Measurements from ENCODE around the gene UGT1A7. TPM values are rescaled to one million over a fixed set of nuclear protein-coding genes. Genes with fewer than 3 reads are reported as not detected.

Gene UGT1A7
- total and polyA plus RNA-seq, 2 donors, result 0.08 to 2.5 TPM

- Histone ChIP-seq H3K27ac (ENCODE audit: low read depth) (no peak overlapping the region), H3K36me3 (ENCODE audit: insufficient read depth) (no peaks in the 10 kb centered on the region), H3K4me3 (ENCODE audit: low read depth, low read length) (no peak overlapping the region), H3K4me1 (ENCODE audit: insufficient read depth) (no peaks in the 10 kb centered on the region)
- 92% methylated on average over 4 of the region's 4 CpGs for WGBS
- DNase-seq (ENCODE audit: extremely low spot score), result no peak
Observed at GRCh38 chr2:233668605-233669260, 13.0 kb upstream of the UGT1A7 start.

GRCh38 chr2:233671290-233672161 lies 10.2 kb upstream of the UGT1A7 start, which contains the start of gene UGT1A9:
Gene UGT1A9, plus strand, starts transcription at chr2:233671898. Its CDS starts 37 bp downstream, at chr2:233671935.
- Histone ChIP-seq H3K36me3 (ENCODE audit: insufficient read depth) (no peaks in the 10 kb centered on the region), H3K27ac (ENCODE audit: low read depth) (no peak within 1 kb of the TSS), H3K4me3 (ENCODE audit: low read depth, low read length) (no peak within 1 kb of the TSS), H3K4me1 (ENCODE audit: insufficient read depth) (no peaks in the 10 kb centered on the region)
- WGBS, result 82% methylated on average over 5 of the region's 5 CpGs
- no peak for DNase-seq (ENCODE audit: extremely low spot score)

DNA sequence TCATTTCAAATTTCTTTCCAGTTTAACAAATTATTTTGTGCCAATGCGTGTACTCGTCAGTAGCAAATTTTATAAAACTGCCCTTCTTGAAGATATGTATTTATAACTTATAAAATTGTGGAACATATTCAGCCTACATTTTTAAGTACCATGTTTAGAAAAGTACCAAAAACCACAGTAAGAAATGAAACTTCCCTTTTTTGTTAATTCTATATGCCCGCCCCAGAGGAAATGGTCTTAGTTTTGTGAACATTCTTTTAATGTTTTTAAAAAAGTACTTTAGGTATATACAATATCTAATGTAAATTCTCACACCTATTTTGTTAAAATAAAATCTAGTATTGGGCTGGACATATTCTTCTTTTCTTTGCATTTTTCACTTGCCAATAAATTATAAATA lies 8.8 kb upstream of the UGT1A7 start:
- 89% methylated on average over 3 of the region's 3 CpGs for WGBS
- no peak overlapping the region for H3K27ac ChIP-seq (ENCODE audit: low read depth)
- no peak for DNase-seq (ENCODE audit: extremely low spot score)
- H3K4me3 ChIP-seq (ENCODE audit: low read depth, low read length), result no peak overlapping the region
- no peaks in the 10 kb centered on the region for H3K4me1 ChIP-seq (ENCODE audit: insufficient read depth)
- H3K36me3 ChIP-seq (ENCODE audit: insufficient read depth), result no peaks in the 10 kb centered on the region

GRCh38 chr2:233673896-233674295 lies 7.8 kb upstream of the UGT1A7 start:
- DNase-seq (ENCODE audit: extremely low spot score), result no peak
- no peak overlapping the region for H3K27ac ChIP-seq (ENCODE audit: low read depth)
- no peaks in the 10 kb centered on the region for H3K36me3 ChIP-seq (ENCODE audit: insufficient read depth)
- H3K4me1 ChIP-seq (ENCODE audit: insufficient read depth), result no peaks in the 10 kb centered on the region
- no peak overlapping the region for H3K4me3 ChIP-seq (ENCODE audit: low read depth, low read length)

DNA sequence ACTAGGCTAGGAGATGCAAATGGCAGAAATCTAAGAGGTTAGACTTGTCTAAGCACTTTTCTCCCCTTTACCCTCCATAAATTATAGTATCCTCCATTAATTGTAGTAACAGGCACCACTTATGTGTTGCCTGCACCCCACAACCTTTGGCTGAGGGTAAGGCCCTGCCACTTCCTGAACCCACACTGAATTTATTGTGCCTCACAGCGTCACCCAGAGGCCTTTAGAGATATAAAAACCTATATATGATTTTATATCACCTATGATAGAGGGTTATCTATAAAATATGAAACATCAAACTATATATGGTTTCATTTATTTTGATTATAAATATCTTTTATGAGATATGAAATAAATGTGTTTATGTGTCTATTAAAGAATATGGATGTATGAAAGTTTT lies 7.4 kb upstream of the UGT1A7 start:
- 39% methylated on average over 1 of the region's 1 CpG for WGBS
- Histone ChIP-seq H3K36me3 (ENCODE audit: insufficient read depth) (no peaks in the 10 kb centered on the region), H3K4me1 (ENCODE audit: insufficient read depth) (no peaks in the 10 kb centered on the region), H3K4me3 (ENCODE audit: low read depth, low read length) (no peak overlapping the region), H3K27ac (ENCODE audit: low read depth) (no peak overlapping the region)
- no peak for DNase-seq (ENCODE audit: extremely low spot score)

DNA sequence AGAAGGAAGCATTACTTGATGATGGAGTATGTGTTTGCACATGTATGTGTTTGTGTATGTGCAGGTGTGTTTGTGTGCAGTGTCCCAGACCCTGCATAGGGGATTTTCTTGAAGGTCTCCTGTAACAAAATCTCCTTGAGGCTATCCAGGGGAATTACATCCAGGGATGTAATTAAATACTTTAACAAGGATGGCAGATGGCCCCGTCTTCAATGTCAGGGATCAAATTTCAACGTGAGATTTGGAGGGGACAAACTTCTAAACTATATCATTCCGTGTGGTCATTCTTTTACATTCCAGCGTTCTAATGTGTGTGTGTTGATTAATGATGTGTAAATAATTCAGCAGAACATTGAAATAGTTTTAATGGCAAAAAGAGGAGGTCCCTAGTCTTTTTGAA lies 6.7 kb upstream of the UGT1A7 start:
- Histone ChIP-seq H3K4me1 (ENCODE audit: insufficient read depth) (no peaks in the 10 kb centered on the region), H3K27ac (ENCODE audit: low read depth) (no peak overlapping the region), H3K36me3 (ENCODE audit: insufficient read depth) (no peaks in the 10 kb centered on the region), H3K4me3 (ENCODE audit: low read depth, low read length) (no peak overlapping the region)
- no peak for DNase-seq (ENCODE audit: extremely low spot score)
- 24% methylated on average over 4 of the region's 4 CpGs for WGBS

DNA sequence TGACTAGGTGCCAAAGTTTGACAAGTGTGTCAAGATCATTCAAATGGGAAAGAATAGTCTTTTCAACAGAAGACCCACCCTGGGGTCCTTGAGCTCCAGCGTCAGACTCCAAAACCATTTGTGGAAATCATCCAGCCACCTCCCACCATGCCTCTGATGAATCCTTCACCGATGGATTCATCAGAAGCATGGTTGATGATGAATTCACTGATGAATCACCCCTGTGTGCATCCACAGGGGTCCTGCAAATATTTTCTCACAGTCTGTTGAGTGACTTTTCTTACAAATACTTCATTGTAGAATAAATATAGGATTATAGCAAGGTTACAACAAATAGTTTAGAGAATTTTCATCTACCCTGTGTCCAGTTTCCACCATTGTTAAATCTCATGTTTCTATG lies 5.7 kb upstream of the UGT1A7 start:
- 84% methylated on average over 2 of the region's 2 CpGs for WGBS
- no peak overlapping the region for H3K27ac ChIP-seq (ENCODE audit: low read depth)
- H3K4me1 ChIP-seq (ENCODE audit: insufficient read depth), result no peaks in the 10 kb centered on the region

GRCh38 chr2:233679196-233679595 lies 2.5 kb upstream of the UGT1A7 start:
- Histone ChIP-seq H3K36me3 (ENCODE audit: insufficient read depth) (no peaks in the 10 kb centered on the region), H3K4me1 (ENCODE audit: insufficient read depth) (no peaks in the 10 kb centered on the region), H3K4me3 (ENCODE audit: low read depth, low read length) (no peak overlapping the region), H3K27ac (ENCODE audit: low read depth) (no peak overlapping the region)
- DNase-seq (ENCODE audit: extremely low spot score), result no peak
- WGBS, result 44% methylated on average over 4 of the region's 4 CpGs

More for the DNA sequence above, 5.7 kb upstream of the UGT1A7 start:
- no peak for DNase-seq (ENCODE audit: extremely low spot score)
- Histone ChIP-seq H3K36me3 (ENCODE audit: insufficient read depth) (no peaks in the 10 kb centered on the region), H3K4me3 (ENCODE audit: low read depth, low read length) (no peak overlapping the region)

DNA sequence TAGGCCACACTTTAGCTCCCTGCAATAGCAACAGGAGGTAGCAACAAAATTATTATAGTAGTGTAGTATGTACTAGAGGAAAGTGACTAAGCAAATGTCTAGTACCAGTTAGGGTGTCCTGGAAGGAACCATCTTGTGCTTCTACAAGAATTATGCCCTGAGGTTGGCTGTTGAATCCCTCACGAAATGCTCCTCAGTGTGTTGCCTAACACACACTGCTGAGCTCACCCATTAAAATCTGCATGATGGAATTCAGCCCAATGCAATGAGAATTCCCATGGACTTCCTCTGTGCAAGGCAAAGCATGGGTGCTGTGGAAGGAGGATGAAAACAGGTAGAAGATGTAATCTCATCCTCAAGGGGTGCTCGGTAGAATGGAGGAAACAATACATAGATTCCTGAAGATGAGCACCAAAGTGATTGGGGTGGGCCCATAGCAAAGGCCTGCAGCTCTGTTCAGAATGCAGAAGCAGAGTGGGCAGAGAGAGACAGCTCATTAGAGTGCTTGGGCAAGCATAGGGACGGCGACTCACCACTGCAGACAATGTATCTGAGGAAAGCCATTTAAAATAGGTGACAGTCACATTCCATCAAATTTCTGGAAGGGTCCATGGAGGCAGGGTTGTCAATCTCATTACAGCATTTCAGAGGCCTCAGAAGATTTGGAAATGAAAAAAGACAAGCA lies 1.2 kb upstream of the UGT1A7 start:
- no peak for DNase-seq (ENCODE audit: extremely low spot score)
- H3K27ac ChIP-seq (ENCODE audit: low read depth), result no peak overlapping the region
- H3K4me3 ChIP-seq (ENCODE audit: low read depth, low read length), result no peak overlapping the region
- H3K4me1 ChIP-seq (ENCODE audit: insufficient read depth), result no peaks in the 10 kb centered on the region
- 81% methylated on average over 4 of the region's 4 CpGs for WGBS
- no peaks in the 10 kb centered on the region for H3K36me3 ChIP-seq (ENCODE audit: insufficient read depth)

GRCh38 chr2:233684640-233685039 lies 2.9 kb downstream of the UGT1A7 start:
- Histone ChIP-seq H3K27ac (ENCODE audit: low read depth) (no peak overlapping the region), H3K4me3 (ENCODE audit: low read depth, low read length) (no peak overlapping the region), H3K36me3 (ENCODE audit: insufficient read depth) (no peaks in the 10 kb centered on the region), H3K4me1 (ENCODE audit: insufficient read depth) (no peaks in the 10 kb centered on the region)
- WGBS, result 68% methylated on average over 1 of the region's 1 CpG
- no peak for DNase-seq (ENCODE audit: extremely low spot score)

DNA sequence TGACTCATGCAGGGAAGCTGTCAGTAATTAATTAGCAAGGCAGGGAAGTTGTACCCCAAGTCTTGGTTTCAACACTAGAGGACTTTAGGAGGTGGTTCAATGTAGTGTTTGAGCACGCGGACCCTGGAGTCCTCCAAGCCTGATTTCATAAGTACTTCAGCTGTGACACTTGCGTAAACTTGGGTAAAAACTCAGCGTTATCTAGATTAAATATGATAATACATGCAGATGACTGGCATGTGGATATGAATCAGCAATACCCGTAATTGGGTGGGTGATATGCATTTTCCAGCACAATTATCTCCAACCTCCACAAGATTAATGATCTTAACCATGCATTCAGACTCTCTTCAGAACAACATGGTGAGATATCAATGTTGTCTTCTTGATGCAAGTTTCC lies 5.2 kb downstream of the UGT1A7 start:
- no peak overlapping the region for H3K27ac ChIP-seq (ENCODE audit: low read depth)
- H3K4me1 ChIP-seq (ENCODE audit: insufficient read depth), result no peaks in the 10 kb centered on the region
- H3K36me3 ChIP-seq (ENCODE audit: insufficient read depth), result no peaks in the 10 kb centered on the region
- 81% methylated on average over 5 of the region's 5 CpGs for WGBS
- H3K4me3 ChIP-seq (ENCODE audit: low read depth, low read length), result no peak overlapping the region
- no peak for DNase-seq (ENCODE audit: extremely low spot score)

DNA sequence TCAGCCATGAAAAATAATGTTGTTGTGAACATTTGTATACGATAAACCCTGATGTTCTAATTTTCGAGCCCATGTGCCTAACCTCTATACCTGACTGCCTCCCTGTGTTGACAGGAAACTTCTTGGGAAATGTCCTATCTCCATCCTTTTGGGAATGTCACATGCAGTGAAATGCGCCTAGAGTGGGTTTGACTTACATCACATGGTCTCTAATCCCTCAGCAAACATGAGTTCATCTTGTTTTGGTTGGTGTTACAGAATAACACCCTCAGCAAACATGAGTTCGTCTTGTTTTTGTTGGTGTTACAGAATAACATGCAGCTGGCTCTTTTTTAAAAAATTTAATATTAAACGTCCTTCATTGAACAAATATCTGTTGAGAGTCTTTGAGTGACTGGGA lies 6.6 kb downstream of the UGT1A7 start:
- DNase-seq (ENCODE audit: extremely low spot score), result no peak
- H3K4me3 ChIP-seq (ENCODE audit: low read depth, low read length), result no peak overlapping the region
- no peak overlapping the region for H3K27ac ChIP-seq (ENCODE audit: low read depth)
- no peaks in the 10 kb centered on the region for H3K36me3 ChIP-seq (ENCODE audit: insufficient read depth)
- no peaks in the 10 kb centered on the region for H3K4me1 ChIP-seq (ENCODE audit: insufficient read depth)
- WGBS, result 82% methylated on average over 5 of the region's 5 CpGs

DNA sequence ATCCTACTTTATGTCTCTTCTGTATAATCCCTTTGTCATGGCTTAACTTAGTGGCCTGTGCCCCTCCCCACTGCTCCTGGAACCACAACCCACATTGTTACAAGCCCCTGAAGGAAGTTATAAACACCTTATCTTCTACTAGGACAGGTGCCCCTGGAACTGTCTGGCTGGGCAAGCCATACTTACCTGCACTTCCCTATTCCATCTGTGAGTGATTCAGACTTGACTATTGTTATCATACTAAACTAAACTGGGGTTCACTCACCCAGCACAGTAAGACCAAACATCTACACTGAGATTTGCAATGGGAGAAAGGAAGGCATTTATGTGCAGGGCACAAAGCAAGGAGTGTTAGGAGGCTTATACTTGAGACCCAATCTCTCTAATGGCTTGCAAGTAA lies 7.3 kb downstream of the UGT1A7 start:
- H3K27ac ChIP-seq (ENCODE audit: low read depth), result no peak overlapping the region
- H3K36me3 ChIP-seq (ENCODE audit: insufficient read depth), result no peaks in the 10 kb centered on the region
- DNase-seq (ENCODE audit: extremely low spot score), result no peak
- no peaks in the 10 kb centered on the region for H3K4me1 ChIP-seq (ENCODE audit: insufficient read depth)
- H3K4me3 ChIP-seq (ENCODE audit: low read depth, low read length), result no peak overlapping the region

DNA sequence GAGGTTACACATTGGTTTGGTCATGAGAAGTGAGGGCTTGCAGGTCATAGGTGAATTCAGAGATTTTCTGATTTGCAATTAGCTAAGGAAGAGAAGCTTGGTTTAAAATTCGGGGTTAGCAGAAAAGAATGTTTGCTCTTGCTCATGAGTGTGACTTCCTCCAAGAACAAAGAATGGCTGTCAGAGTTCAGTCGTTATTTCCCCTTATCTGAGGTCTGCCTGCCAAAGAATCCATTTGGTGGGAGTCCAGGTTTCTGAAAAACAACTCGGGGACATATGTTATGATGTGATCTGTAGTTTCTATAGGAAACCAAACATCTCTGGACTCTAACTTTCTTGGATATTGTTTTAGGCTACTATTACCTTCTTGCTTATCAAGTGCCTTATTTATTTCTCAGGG lies 7.8 kb downstream of the UGT1A7 start:
- Histone ChIP-seq H3K4me1 (ENCODE audit: insufficient read depth) (no peaks in the 10 kb centered on the region), H3K36me3 (ENCODE audit: insufficient read depth) (no peaks in the 10 kb centered on the region), H3K4me3 (ENCODE audit: low read depth, low read length) (no peak overlapping the region), H3K27ac (ENCODE audit: low read depth) (no peak overlapping the region)
- no peak for DNase-seq (ENCODE audit: extremely low spot score)
- WGBS, result 6% methylated on average over 3 of the region's 3 CpGs
